OCI-LY3 (cell line): Measurements from ENCODE around the gene RELB.

Source experiments
- H2AFZ ChIP-seq: fragments of 200-600, 300-600 bp; shearing (Covaris generic); 2 replicates; pipeline ENCODE4 v1.6.0; 2014; ENCODE audit warnings: antibody characterized with exemption, low read depth, low read length
- H3K27ac ChIP-seq: fragments of 200-600, 300-600 bp; sonication (generic); 2 replicates; pipeline ENCODE4 v1.5.1; 2014; ENCODE audit warnings: mild to moderate bottlenecking, low read length, moderate library complexity, mixed read lengths
- H3K27me3 ChIP-seq: fragments of 200-600, 300-600 bp; sonication (generic); 2 replicates; pipeline ENCODE4 v1.6.1; 2014; ENCODE audit warnings: low read depth, low read length, mixed read lengths
- H3K36me3 ChIP-seq: fragments of 200-600, 300-600 bp; sonication (generic); replicated peaks from 2 replicates; pipeline ENCODE3; 2014; ENCODE audit warnings: low read depth, low read length, mixed read lengths
- H3K4me1 ChIP-seq: fragments of 300-600, 200-600 bp; sonication (generic); 2 replicates; pipeline ENCODE4 v1.6.1; 2014; ENCODE audit warnings: low read length, mixed read lengths
- H3K4me2 ChIP-seq: fragments of 200-600, 300-600 bp; sonication (generic); 2 replicates; pipeline ENCODE4 v1.6.1; 2014; ENCODE audit warnings: low read length, mixed read lengths
- H3K4me3 ChIP-seq: fragments of 300-600, 200-600 bp; sonication (generic); 2 replicates; pipeline ENCODE4 v1.5.1; 2014; ENCODE audit warnings: antibody characterized with exemption, mild to moderate bottlenecking, low read length, moderate library complexity
- H3K79me2 ChIP-seq: fragments of 300-600, 200-600 bp; shearing (Covaris generic); 2 replicates; pipeline ENCODE4 v1.6.1; 2014; ENCODE audit warnings: mild to moderate bottlenecking, low read length, mixed read lengths
- H3K9ac ChIP-seq: fragments of 300-600, 200-600 bp; shearing (Covaris generic); 2 replicates; pipeline ENCODE4 v1.6.0; 2014; ENCODE audit warnings: mild to moderate bottlenecking, low read length, moderate library complexity
- H3K9me3 ChIP-seq: fragments of 200-600, 300-600 bp; shearing (Covaris generic); 2 replicates; pipeline ENCODE4 v1.6.1; 2014; ENCODE audit warnings: low read length, mixed read lengths; ENCODE audit not compliant: insufficient read depth
- H4K20me1 ChIP-seq: fragments of 200-600, 300-600 bp; sonication (generic); 2 replicates; pipeline ENCODE4 v1.6.1; 2016; ENCODE audit warnings: low read length, mixed read lengths; ENCODE audit not compliant: insufficient read depth
- EZH2phosphoT487 ChIP-seq: fragments of 200-600 bp; shearing (Covaris generic); IDR thresholded peaks from 2 replicates; pipeline ENCODE4 v1.6.1; 2018; ENCODE audit warnings: antibody characterized with exemption, mixed run types, low read depth
- TF ChIP-seq, protein P1 (sequence below): fragments of 200-600, 300-600 bp; sonication (generic); IDR thresholded peaks from 2 replicates; pipeline ENCODE4 v1.5.1; 2014; ENCODE audit warnings: antibody characterized with exemption, low read length, low read depth

Gene RELB

DNA sequence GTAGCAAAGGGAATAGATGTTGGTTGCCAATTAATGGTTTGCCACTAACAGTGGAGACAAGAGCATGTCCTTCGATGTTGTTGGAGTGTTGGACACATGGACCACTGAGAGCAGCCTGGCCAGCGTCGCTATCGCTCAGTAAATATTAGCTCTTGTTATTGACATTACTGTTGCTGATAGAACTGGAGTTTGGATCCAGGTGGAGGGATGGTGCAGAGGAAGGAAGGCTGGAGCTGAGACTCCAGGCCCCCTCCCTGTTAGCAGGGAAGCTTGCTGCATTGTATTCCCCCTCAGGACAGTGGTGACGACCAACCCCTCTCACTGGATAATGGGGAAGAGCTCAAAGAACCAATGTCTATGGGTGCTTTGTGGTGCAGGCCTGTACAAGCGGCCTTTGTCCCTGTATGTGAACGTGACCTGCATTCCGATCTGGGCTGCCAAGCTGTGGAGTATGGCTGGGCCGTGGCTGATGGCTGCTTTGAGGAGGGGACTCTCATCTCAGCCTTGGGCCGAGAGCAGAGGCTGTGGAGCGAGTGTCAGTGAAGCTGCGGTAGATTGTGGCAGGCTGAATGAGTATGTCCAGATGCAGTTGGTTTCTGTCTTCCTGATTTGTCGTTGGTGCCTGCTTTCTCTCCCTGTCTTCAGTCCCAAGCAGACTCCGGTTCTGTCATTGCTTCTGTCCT lies 44.5 kb downstream of the RELB start:
- no peaks in the 10 kb centered on the region for H3K27me3 ChIP-seq
- H3K9ac ChIP-seq, result no peak overlapping the region
- TF ChIP-seq, protein P1, sequence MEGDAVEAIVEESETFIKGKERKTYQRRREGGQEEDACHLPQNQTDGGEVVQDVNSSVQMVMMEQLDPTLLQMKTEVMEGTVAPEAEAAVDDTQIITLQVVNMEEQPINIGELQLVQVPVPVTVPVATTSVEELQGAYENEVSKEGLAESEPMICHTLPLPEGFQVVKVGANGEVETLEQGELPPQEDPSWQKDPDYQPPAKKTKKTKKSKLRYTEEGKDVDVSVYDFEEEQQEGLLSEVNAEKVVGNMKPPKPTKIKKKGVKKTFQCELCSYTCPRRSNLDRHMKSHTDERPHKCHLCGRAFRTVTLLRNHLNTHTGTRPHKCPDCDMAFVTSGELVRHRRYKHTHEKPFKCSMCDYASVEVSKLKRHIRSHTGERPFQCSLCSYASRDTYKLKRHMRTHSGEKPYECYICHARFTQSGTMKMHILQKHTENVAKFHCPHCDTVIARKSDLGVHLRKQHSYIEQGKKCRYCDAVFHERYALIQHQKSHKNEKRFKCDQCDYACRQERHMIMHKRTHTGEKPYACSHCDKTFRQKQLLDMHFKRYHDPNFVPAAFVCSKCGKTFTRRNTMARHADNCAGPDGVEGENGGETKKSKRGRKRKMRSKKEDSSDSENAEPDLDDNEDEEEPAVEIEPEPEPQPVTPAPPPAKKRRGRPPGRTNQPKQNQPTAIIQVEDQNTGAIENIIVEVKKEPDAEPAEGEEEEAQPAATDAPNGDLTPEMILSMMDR, result no peak
- no peak for TF ChIP-seq EZH2phosphoT487
- peaks cover 15% of the 10 kb centered on the region for H4K20me1 ChIP-seq
- H3K4me3 ChIP-seq, result no peak overlapping the region
- peak overlapping the region; percentile 80 for H3K27ac ChIP-seq
- H3K36me3 ChIP-seq, result peaks cover 48% of the 10 kb centered on the region
- H3K4me2 ChIP-seq, result no peak overlapping the region
- peaks cover 83% of the 10 kb centered on the region for H3K79me2 ChIP-seq
- H3K4me1 ChIP-seq, result peaks cover 23% of the 10 kb centered on the region
- no peak overlapping the region for H2AFZ ChIP-seq
- no peaks in the 10 kb centered on the region for H3K9me3 ChIP-seq

- no peak overlapping the region for H3K4me3 ChIP-seq
- no peak overlapping the region for H2AFZ ChIP-seq
- peaks cover 83% of the 10 kb centered on the region for H3K79me2 ChIP-seq
- H3K4me2 ChIP-seq, result peak overlapping the region; percentile 68; the same call in 1 of the 2 replicates
- peak overlapping the region; percentile 51; the same call in 1 of the 2 replicates for H3K9ac ChIP-seq
- H3K27ac ChIP-seq, result peak overlapping the region; percentile 80
- TF ChIP-seq, protein P1, result no peak
- TF ChIP-seq EZH2phosphoT487, result no peak
- H4K20me1 ChIP-seq, result peaks cover 12% of the 10 kb centered on the region
- peaks cover 48% of the 10 kb centered on the region for H3K36me3 ChIP-seq
- H3K27me3 ChIP-seq, result no peaks in the 10 kb centered on the region
- H3K4me1 ChIP-seq, result peaks cover 23% of the 10 kb centered on the region
- no peaks in the 10 kb centered on the region for H3K9me3 ChIP-seq
Measured at GRCh38 chr19:45046355-45046754, 45.1 kb downstream of the RELB start.

- peaks cover 13% of the 10 kb centered on the region for H4K20me1 ChIP-seq
- H3K79me2 ChIP-seq, result peaks cover 82% of the 10 kb centered on the region
- H3K4me3 ChIP-seq, result peak overlapping the region; percentile 63
- no peak overlapping the region for H2AFZ ChIP-seq
- H3K4me2 ChIP-seq, result peak overlapping the region; percentile 68
- H3K9me3 ChIP-seq, result no peaks in the 10 kb centered on the region
- no peak for TF ChIP-seq EZH2phosphoT487
- TF ChIP-seq, protein P1, result peak; percentile 45
- peak overlapping the region; percentile 80 for H3K27ac ChIP-seq
- peaks cover 23% of the 10 kb centered on the region for H3K4me1 ChIP-seq
- peaks cover 48% of the 10 kb centered on the region for H3K36me3 ChIP-seq
- peak overlapping the region; percentile 51 for H3K9ac ChIP-seq
- no peaks in the 10 kb centered on the region for H3K27me3 ChIP-seq
Measured at GRCh38 chr19:45047188-45047797, 46.0 kb downstream of the RELB start.

DNA sequence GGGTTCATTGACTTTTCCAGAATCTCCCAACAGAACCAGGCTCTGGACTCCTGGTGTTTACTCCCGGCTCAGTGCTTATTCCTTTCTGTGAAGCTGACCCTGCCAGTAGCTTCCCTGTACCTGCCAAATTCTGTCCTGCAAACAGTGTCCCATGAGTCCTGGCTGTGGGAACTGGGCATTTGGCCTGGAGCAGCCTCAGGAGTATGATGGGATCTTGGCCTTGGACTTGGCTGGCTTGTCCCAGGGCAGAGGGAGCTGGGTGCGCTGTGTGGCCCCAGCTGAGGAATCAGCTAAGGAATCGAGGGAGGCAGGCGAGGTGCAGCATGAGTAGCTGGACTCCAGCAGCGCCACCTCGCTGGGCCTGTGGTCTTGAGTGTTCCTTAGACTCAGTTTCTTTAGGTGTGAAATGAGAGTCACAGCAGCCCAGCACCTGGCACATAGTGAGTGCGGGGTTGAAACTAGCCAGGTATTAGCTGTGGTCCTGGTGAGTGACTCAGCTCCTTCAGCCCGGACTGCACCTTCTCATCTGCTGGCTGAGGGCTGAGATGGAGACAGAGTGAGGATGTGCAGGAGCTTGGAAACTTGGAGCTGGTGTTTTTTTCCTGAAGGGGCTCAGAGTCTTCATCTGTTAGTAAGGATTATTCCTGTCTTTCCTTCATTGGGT lies 47.9 kb downstream of the RELB start:
- Histone ChIP-seq H3K27me3 (no peaks in the 10 kb centered on the region), H4K20me1 (peaks cover 18% of the 10 kb centered on the region), H3K36me3 (peaks cover 53% of the 10 kb centered on the region), H3K9ac (no peak overlapping the region), H2AFZ (no peak overlapping the region), H3K4me3 (no peak overlapping the region), H3K4me2 (no peak overlapping the region), H3K9me3 (no peaks in the 10 kb centered on the region), H3K79me2 (peaks cover 82% of the 10 kb centered on the region), H3K4me1 (peaks cover 23% of the 10 kb centered on the region), H3K27ac (no peak overlapping the region)
- TF ChIP-seq EZH2phosphoT487, result no peak
- TF ChIP-seq, protein P1, result no peak
